Mesendoderm (in vitro differentiated cells): ENCODE data around the gene VPS37B.

ENCODE experiments used
- DNase-seq: peaks from one replicate; pipeline ENCODE4 v3.0.0; 2013
- H2AK5ac ChIP-seq: 2 replicates; pipeline ENCODE4 v1.6.1; 2013; ENCODE audit warnings: low read length, inconsistent platforms
- H2BK120ac ChIP-seq: 2 replicates; pipeline ENCODE4 v1.6.1; 2013; ENCODE audit warnings: low read depth, mild to moderate bottlenecking, low read length, moderate library complexity, mixed read lengths
- H2BK15ac ChIP-seq: replicated peaks from 2 replicates; pipeline ENCODE4 v1.6.1; 2013; ENCODE audit warnings: low read depth, mild to moderate bottlenecking, moderate library complexity
- H2BK5ac ChIP-seq: 2 replicates; pipeline ENCODE4 v1.6.1; 2013; ENCODE audit warnings: low read length, inconsistent platforms
- H3K18ac ChIP-seq: 2 replicates; pipeline ENCODE4 v1.6.1; 2013; ENCODE audit warnings: mild to moderate bottlenecking, low read length, mixed read lengths
- H3K23ac ChIP-seq: one replicate; pipeline ENCODE4 v1.6.1; 2013; ENCODE audit warnings: low read length
- H3K27ac ChIP-seq: 2 replicates; pipeline ENCODE4 v1.5.1; 2013; ENCODE audit warnings: low read depth, mild to moderate bottlenecking, inconsistent platforms, low read length, moderate library complexity
- H3K27me3 ChIP-seq: 2 replicates; pipeline ENCODE4 v1.6.1; 2013; ENCODE audit warnings: low read length, control low read depth, mild to moderate bottlenecking, inconsistent platforms; ENCODE audit not compliant: insufficient read depth, poor library complexity
- H3K36me3 ChIP-seq: 2 replicates; pipeline ENCODE4 v1.6.1; 2013; ENCODE audit warnings: low read length, inconsistent platforms; ENCODE audit not compliant: control insufficient read depth, insufficient read depth
- H3K4ac ChIP-seq: one replicate; pipeline ENCODE4 v1.6.1; 2013; ENCODE audit warnings: low read depth, mild to moderate bottlenecking, low read length, moderate library complexity
- H3K4me1 ChIP-seq: 2 replicates; pipeline ENCODE4 v1.6.1; 2013; ENCODE audit warnings: low read depth, low read length, inconsistent platforms; ENCODE audit not compliant: control insufficient read depth
- H3K4me2 ChIP-seq: 2 replicates; pipeline ENCODE4 v1.6.1; 2013; ENCODE audit warnings: low read length
- H3K4me3 ChIP-seq: 2 replicates; pipeline ENCODE4 v1.5.1; 2013; ENCODE audit warnings: mild to moderate bottlenecking, low read length
- H3K56ac ChIP-seq: one replicate; pipeline ENCODE4 v1.6.1; 2013; ENCODE audit warnings: low read length
- H3K79me1 ChIP-seq: 2 replicates; pipeline ENCODE4 v1.6.1; 2013; ENCODE audit warnings: low read length, inconsistent platforms
- H3K79me2 ChIP-seq: 2 replicates; pipeline ENCODE4 v1.6.1; 2013; ENCODE audit warnings: mild to moderate bottlenecking, low read length; ENCODE audit not compliant: control insufficient read depth, insufficient read depth
- H3K9ac ChIP-seq: 2 replicates; pipeline ENCODE4 v1.6.1; 2013; ENCODE audit warnings: low read length, inconsistent platforms
- H4K5ac ChIP-seq: one replicate; pipeline ENCODE4 v1.6.1; 2013; ENCODE audit warnings: low read length
- H4K8ac ChIP-seq: one replicate; pipeline ENCODE4 v1.6.1; 2013; ENCODE audit warnings: low read depth, mild to moderate bottlenecking, control low read depth, low read length, moderate library complexity
- WGBS: extraction: QIAGEN DNeasy Blood & Tissue Kit; methylation state at CpG from one replicate; pipeline ENCODE4 v1.1.7; 2013; ENCODE audit warnings: low lambda C conversion rate, missing lambda C conversion rate; ENCODE audit not compliant: insufficient coverage; ENCODE audit errors: extremely low coverage; 5-methylcytosine and 5-hydroxymethylcytosine counted together

VPS37B gene

GRCh38 chr12:122888232-122888752 is 7.6 kb downstream of the VPS37B start:
- Histone ChIP-seq H3K9ac (no peak overlapping the region), H3K56ac (no peak overlapping the region), H3K27ac (no peak overlapping the region), H3K27me3 (no peaks in the 10 kb centered on the region), H3K4ac (no peak overlapping the region), H3K36me3 (no peaks in the 10 kb centered on the region), H3K18ac (no peak overlapping the region), H2BK5ac (no peak overlapping the region), H2BK15ac (no peak overlapping the region), H3K79me2 (no peaks in the 10 kb centered on the region), H3K4me3 (no peak overlapping the region), H2AK5ac (no peak overlapping the region), H2BK120ac (no peak overlapping the region), H3K23ac (no peak overlapping the region), H4K8ac (no peak overlapping the region), H4K5ac (no peak overlapping the region), H3K4me1 (peaks cover 7% of the 10 kb centered on the region), H3K79me1 (peaks cover 16% of the 10 kb centered on the region), H3K4me2 (no peak overlapping the region)
- DNase-seq, result peak; percentile 95
- no CpG with 5 or more reads among the region's 12 CpGs for WGBS

DNA sequence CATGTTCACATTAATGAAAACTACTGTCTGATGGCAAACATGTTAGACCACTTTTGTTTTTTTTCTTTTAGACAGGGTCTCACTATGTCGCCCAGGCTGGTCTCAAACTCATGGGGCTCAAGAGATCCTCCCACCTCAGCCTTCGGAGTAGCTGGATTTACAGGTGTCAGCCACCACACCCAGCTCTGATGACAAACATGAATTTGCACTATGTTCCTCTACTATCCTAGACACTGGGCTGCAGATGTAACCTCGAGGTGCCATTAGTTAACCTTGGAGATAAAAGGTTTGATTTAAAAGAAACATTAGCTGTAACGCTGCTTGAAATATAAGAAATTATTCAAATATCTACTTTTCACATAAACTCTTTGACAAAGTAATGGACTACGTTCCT is 8.1 kb downstream of the VPS37B start:
- Histone ChIP-seq H3K79me1 (peaks cover 15% of the 10 kb centered on the region), H3K4me3 (no peak overlapping the region), H2BK120ac (no peak overlapping the region), H4K8ac (no peak overlapping the region), H2AK5ac (no peak overlapping the region), H3K27ac (no peak overlapping the region), H3K56ac (no peak overlapping the region), H3K4ac (no peak overlapping the region), H3K36me3 (no peaks in the 10 kb centered on the region), H3K4me2 (no peak overlapping the region), H3K23ac (no peak overlapping the region), H3K9ac (no peak overlapping the region), H3K79me2 (no peaks in the 10 kb centered on the region), H3K27me3 (no peaks in the 10 kb centered on the region), H2BK5ac (no peak overlapping the region), H3K18ac (no peak overlapping the region), H3K4me1 (peaks cover 7% of the 10 kb centered on the region), H4K5ac (no peak overlapping the region), H2BK15ac (no peak overlapping the region)
- no CpG with 5 or more reads among the region's 5 CpGs for WGBS
- no peak for DNase-seq

GRCh38 chr12:122886851-122887818 is 8.8 kb downstream of the VPS37B start:
- no peak overlapping the region for H3K56ac ChIP-seq
- no peak overlapping the region for H3K18ac ChIP-seq
- H3K4ac ChIP-seq, result no peak overlapping the region
- H2BK5ac ChIP-seq, result no peak overlapping the region
- no peak overlapping the region for H3K4me2 ChIP-seq
- no peak overlapping the region for H4K5ac ChIP-seq
- peaks cover 7% of the 10 kb centered on the region for H3K4me1 ChIP-seq
- no peaks in the 10 kb centered on the region for H3K79me2 ChIP-seq
- H3K36me3 ChIP-seq, result no peaks in the 10 kb centered on the region
- H2BK120ac ChIP-seq, result no peak overlapping the region
- H3K27ac ChIP-seq, result no peak overlapping the region
- H3K27me3 ChIP-seq, result no peaks in the 10 kb centered on the region
- H3K79me1 ChIP-seq, result peaks cover 15% of the 10 kb centered on the region
- no peak overlapping the region for H3K9ac ChIP-seq
- H2BK15ac ChIP-seq, result no peak overlapping the region
- no peak overlapping the region for H2AK5ac ChIP-seq
- DNase-seq, result no peak
- H4K8ac ChIP-seq, result no peak overlapping the region
- no CpG with 5 or more reads among the region's 10 CpGs for WGBS
- H3K23ac ChIP-seq, result no peak overlapping the region
- H3K4me3 ChIP-seq, result no peak overlapping the region

- Histone ChIP-seq H3K23ac (no peak overlapping the region), H3K9ac (no peak overlapping the region), H2BK5ac (no peak overlapping the region), H3K27me3 (no peaks in the 10 kb centered on the region), H4K8ac (no peak overlapping the region), H3K4ac (no peak overlapping the region), H3K36me3 (no peaks in the 10 kb centered on the region), H2BK120ac (no peak overlapping the region), H3K18ac (no peak overlapping the region), H2BK15ac (no peak overlapping the region), H3K56ac (no peak overlapping the region), H3K4me2 (no peak overlapping the region), H3K4me3 (no peak overlapping the region), H3K27ac (no peak overlapping the region), H3K4me1 (peaks cover 3% of the 10 kb centered on the region), H3K79me2 (no peaks in the 10 kb centered on the region), H4K5ac (no peak overlapping the region), H2AK5ac (no peak overlapping the region), H3K79me1 (peaks cover 15% of the 10 kb centered on the region)
- WGBS, result no CpG with 5 or more reads among the region's 8 CpGs
- DNase-seq, result no peak
These were observed 9.8 kb downstream of the VPS37B start for GRCh38 chr12:122886161-122886560.

GRCh38 chr12:122884860-122885259 is 11.1 kb downstream of the VPS37B start:
- Histone ChIP-seq H3K4ac (no peak overlapping the region), H4K5ac (no peak overlapping the region), H2BK5ac (no peak overlapping the region), H3K27me3 (no peaks in the 10 kb centered on the region), H3K18ac (no peak overlapping the region), H3K4me1 (peaks cover 3% of the 10 kb centered on the region), H3K36me3 (no peaks in the 10 kb centered on the region), H3K4me3 (no peak overlapping the region), H3K56ac (no peak overlapping the region), H4K8ac (no peak overlapping the region), H2BK15ac (no peak overlapping the region), H3K23ac (no peak overlapping the region), H2AK5ac (no peak overlapping the region), H2BK120ac (no peak overlapping the region), H3K9ac (no peak overlapping the region), H3K79me1 (peaks cover 20% of the 10 kb centered on the region), H3K4me2 (no peak overlapping the region), H3K79me2 (no peaks in the 10 kb centered on the region), H3K27ac (no peak overlapping the region)
- WGBS, result no CpG with 5 or more reads among the region's 4 CpGs
- DNase-seq, result no peak
